Forelimb muscle (tissue), 1 donor: ENCODE results near the gene GYPC. TPM values are rescaled to one million over a fixed set of nuclear protein-coding genes. Genes with fewer than 3 reads are reported as not detected.

Source experiments
- DNase-seq: peaks from one replicate; pipeline ENCODE4 v3.0.0-alpha.2; 2013; ENCODE audit warnings: low read depth
- polyA plus RNA-seq: library from polyadenylated mRNA; unstranded; fragments of 120-200 nt; gene quantifications from one replicate; pipeline ENCODE4 v1.2.1, GENCODE V29; 2013; ENCODE audit not compliant: insufficient read length

The GYPC gene
- polyA plus RNA-seq, 1 donor: 108 TPM

GRCh38 chr2:126730655-126731054 is 74.7 kb downstream of the GYPC start:
- DNase-seq: no peak

- DNase-seq: no peak
These were observed 75.4 kb downstream of the GYPC start for GRCh38 chr2:126731353-126731752.

- no peak for DNase-seq
These were observed 76.8 kb downstream of the GYPC start for GRCh38 chr2:126732682-126733245.

- no peak for DNase-seq
These were observed 77.8 kb downstream of the GYPC start for GRCh38 chr2:126733795-126734194.

GRCh38 chr2:126736133-126736874 is 80.3 kb downstream of the GYPC start:
- no peak for DNase-seq

GRCh38 chr2:126739141-126739540 is 83.2 kb downstream of the GYPC start:
- no peak for DNase-seq

- DNase-seq: no peak
These were observed 88.7 kb downstream of the GYPC start for GRCh38 chr2:126744640-126745039.

Other genes with a start within 250 kb of the GYPC start
- not detected for gene TEX51, start 242.7 kb downstream of the GYPC start, polyA plus RNA-seq